GM21529 (cell line): ENCODE data around the gene MIPEP.
A peak's percentile ranks its signal among the peaks of the same experiment; 100 is the strongest.

Experiments used
- ATAC-seq: cut with Tn5 transposase; IDR thresholded peaks from one replicate; pipeline ENCODE4 v1.9.1; 2021; ENCODE audit not compliant: unreplicated experiment

Gene MIPEP

GRCh38 chr13:23811366-23812062, 77.7 kb downstream of the MIPEP start:
- no peak for ATAC-seq

GRCh38 chr13:23810685-23811240, 78.4 kb downstream of the MIPEP start:
- peak; percentile 48 for ATAC-seq

GRCh38 chr13:23808803-23809202, 80.4 kb downstream of the MIPEP start:
- no peak for ATAC-seq

GRCh38 chr13:23806874-23807526, 82.2 kb downstream of the MIPEP start:
- peak; percentile 31 for ATAC-seq

GRCh38 chr13:23805821-23806220, 83.4 kb downstream of the MIPEP start:
- no peak for ATAC-seq

- ATAC-seq, result no peak
These were observed 84.1 kb downstream of the MIPEP start for GRCh38 chr13:23805122-23805521.

- ATAC-seq, result no peak
These were observed 85.0 kb downstream of the MIPEP start for GRCh38 chr13:23804166-23804565.

GRCh38 chr13:23801141-23801540, 88.1 kb downstream of the MIPEP start:
- ATAC-seq, result no peak

GRCh38 chr13:23799945-23800344, 89.3 kb downstream of the MIPEP start:
- ATAC-seq, result peak; percentile 91

GRCh38 chr13:23797276-23797903, 91.8 kb downstream of the MIPEP start:
- no peak for ATAC-seq

- ATAC-seq, result no peak
These were observed 92.6 kb downstream of the MIPEP start for GRCh38 chr13:23796551-23796950.

GRCh38 chr13:23794267-23795161, 94.7 kb downstream of the MIPEP start:
- ATAC-seq, result peak; percentile 57

- no peak for ATAC-seq
These were observed 95.5 kb downstream of the MIPEP start for GRCh38 chr13:23793711-23794110.

GRCh38 chr13:23792680-23793079, 96.5 kb downstream of the MIPEP start:
- ATAC-seq, result no peak

- ATAC-seq, result no peak
These were observed 98.5 kb downstream of the MIPEP start for GRCh38 chr13:23790577-23791170.

- ATAC-seq, result no peak
These were observed 99.4 kb downstream of the MIPEP start for GRCh38 chr13:23789576-23790346.

GRCh38 chr13:23788459-23788858, 100.7 kb downstream of the MIPEP start:
- no peak for ATAC-seq

- ATAC-seq, result no peak
These were observed 101.7 kb downstream of the MIPEP start for GRCh38 chr13:23787464-23787863.

GRCh38 chr13:23786607-23787006, 102.6 kb downstream of the MIPEP start:
- ATAC-seq, result no peak

- ATAC-seq, result no peak
These were observed 110.3 kb downstream of the MIPEP start for GRCh38 chr13:23778879-23779278.
